Activated naive CD4-positive, alpha-beta T cell (primary cell): ENCODE results near the gene KRTAP12-2.
"Not testable (repeated sequence)": the region's sequence is repeated elsewhere in the genome, so short reads cannot be mapped to it uniquely, and the experiment has no call there.

Source experiments
- DNase-seq, 4 experiments: peaks; one replicate each; lab custom pipeline; 2025; lab: John Stamatoyannopoulos, UW

Gene KRTAP12-2

GRCh38 chr21:44650265-44650972, 16.3 kb downstream of the KRTAP12-2 start:
- no peak for DNase-seq

- DNase-seq: no peak
Observed at GRCh38 chr21:44649521-44650100, 17.1 kb downstream of the KRTAP12-2 start.

GRCh38 chr21:44648557-44649311, 18.0 kb downstream of the KRTAP12-2 start:
- no peak for DNase-seq

- DNase-seq: no peak
Observed at GRCh38 chr21:44647222-44647552, 19.5 kb downstream of the KRTAP12-2 start.

GRCh38 chr21:44646366-44647221, 20.1 kb downstream of the KRTAP12-2 start, which contains the start of gene KRTAP10-11:
Gene KRTAP10-11, plus strand, starts transcription at chr21:44646414. Its CDS starts 45 bp downstream, at chr21:44646459.
- not testable (repeated sequence) for DNase-seq

- no peak for DNase-seq
Observed at GRCh38 chr21:44644878-44645277, 21.8 kb downstream of the KRTAP12-2 start.

- no peak for DNase-seq
Observed at GRCh38 chr21:44643741-44644310, 22.9 kb downstream of the KRTAP12-2 start.

GRCh38 chr21:44640761-44641160, 26.0 kb downstream of the KRTAP12-2 start:
- DNase-seq: no peak

- DNase-seq: no peak
Observed at GRCh38 chr21:44639331-44639655, 27.4 kb downstream of the KRTAP12-2 start.

- not testable (repeated sequence) for DNase-seq
Observed at GRCh38 chr21:44638506-44639330, 28.0 kb downstream of the KRTAP12-2 start.

GRCh38 chr21:44637851-44638348, 28.8 kb downstream of the KRTAP12-2 start:
- not testable (repeated sequence) for DNase-seq

GRCh38 chr21:44637018-44637850, 29.5 kb downstream of the KRTAP12-2 start, which contains the start of gene KRTAP10-10:
Gene KRTAP10-10, plus strand, starts transcription at chr21:44637356. Its CDS starts 62 bp downstream, at chr21:44637418.
- DNase-seq: no peak

GRCh38 chr21:44636209-44637017, 30.3 kb downstream of the KRTAP12-2 start:
- DNase-seq: no peak

GRCh38 chr21:44632067-44632466, 34.7 kb downstream of the KRTAP12-2 start:
- DNase-seq: no peak

GRCh38 chr21:44630440-44630839, 36.3 kb downstream of the KRTAP12-2 start:
- DNase-seq: no peak

GRCh38 chr21:44628707-44629391, 37.9 kb downstream of the KRTAP12-2 start:
- no peak for DNase-seq

GRCh38 chr21:44627831-44628233, 38.9 kb downstream of the KRTAP12-2 start:
- not testable (repeated sequence) for DNase-seq

- DNase-seq: not testable (repeated sequence)
Observed at GRCh38 chr21:44627181-44627822, 39.4 kb downstream of the KRTAP12-2 start.
